ENCODE data around the gene PCDH19.
"Not testable (repeated sequence)": the region's sequence is repeated elsewhere in the genome, so short reads cannot be mapped to it uniquely, and the experiment has no call there.

The PCDH19 gene

GRCh38 chrX:100409610-100410590, at the start of gene PCDH19:
PCDH19 (minus strand) TSS chrX:100410273; CDS start chrX:100408597, 1,676 bp downstream.
- DNase-seq: no peak

- no peak for DNase-seq
These were observed 39.9 kb upstream of the PCDH19 start for GRCh38 chrX:100449696-100450608.

- DNase-seq: no peak
These were observed 37.8 kb upstream of the PCDH19 start for GRCh38 chrX:100447655-100448397.

GRCh38 chrX:100445593-100445992, 35.5 kb upstream of the PCDH19 start:
- DNase-seq: no peak

GRCh38 chrX:100441321-100441720, 31.2 kb upstream of the PCDH19 start:
- not testable (repeated sequence) for DNase-seq

GRCh38 chrX:100440006-100440405, 29.9 kb upstream of the PCDH19 start:
- DNase-seq: no peak

- no peak for DNase-seq
These were observed 25.7 kb upstream of the PCDH19 start for GRCh38 chrX:100435726-100436125.

GRCh38 chrX:100424012-100424411, 13.9 kb upstream of the PCDH19 start:
- no peak for DNase-seq

- DNase-seq: no peak
These were observed 8.5 kb upstream of the PCDH19 start for GRCh38 chrX:100418556-100418955.

GRCh38 chrX:100417681-100418080, 7.6 kb upstream of the PCDH19 start:
- DNase-seq: no peak

- DNase-seq: no peak
These were observed 3.2 kb upstream of the PCDH19 start for GRCh38 chrX:100413229-100413628.

GRCh38 chrX:100411802-100412715, 2.0 kb upstream of the PCDH19 start:
- no peak for DNase-seq

- DNase-seq: no peak
These were observed 1.1 kb upstream of the PCDH19 start for GRCh38 chrX:100410901-100411801.

GRCh38 chrX:100408713-100409609, 1.1 kb downstream of the PCDH19 start:
- no peak for DNase-seq

- DNase-seq: no peak
These were observed 2.0 kb downstream of the PCDH19 start for GRCh38 chrX:100407784-100408712.

- no peak for DNase-seq
These were observed 2.8 kb downstream of the PCDH19 start for GRCh38 chrX:100407147-100407783.

GRCh38 chrX:100405424-100405823, 4.6 kb downstream of the PCDH19 start:
- no peak for DNase-seq

GRCh38 chrX:100404851-100405250, 5.2 kb downstream of the PCDH19 start:
- DNase-seq: no peak

Measured in activated CD4-positive, CD25-positive, alpha-beta regulatory T cell (primary cell).